GM23338 (cell line): ENCODE results near the gene SH2D6. TPM values are rescaled to one million over a fixed set of nuclear protein-coding genes. Genes with fewer than 3 reads are reported as not detected.

Source experiments
- ATAC-seq: fragments of 200-7000 bp; cut with Tn5 transposase; 3 replicates; pipeline ENCODE4 v1.9.1; 2020
- DNase-seq: peaks from one replicate; pipeline ENCODE4 v3.0.0-alpha.2; 2015; ENCODE audit warnings: low spot score
- H2AFZ ChIP-seq: fragments of 200-600 bp; sonication (generic); 2 replicates; pipeline ENCODE4 v1.8.0; 2016; ENCODE audit warnings: antibody characterized with exemption, mild to moderate bottlenecking, moderate library complexity
- H3F3A ChIP-seq: fragments of 200-600 bp; sonication (generic); replicated peaks from 2 replicates; pipeline ENCODE4 v1.8.0; 2017; ENCODE audit warnings: antibody characterized with exemption, mixed run types, low read depth
- H3K27ac ChIP-seq: fragments of 200-600 bp; sonication (generic); 2 replicates; pipeline ENCODE4 v1.6.1; 2016; ENCODE audit warnings: low read depth
- H3K27me3 ChIP-seq: fragments of 200-600 bp; sonication (generic); 2 replicates; pipeline ENCODE4 v1.8.0; 2016; ENCODE audit warnings: mild to moderate bottlenecking, mixed run types, moderate library complexity; ENCODE audit not compliant: insufficient read depth
- H3K36me3 ChIP-seq: fragments of 200-600 bp; sonication (generic); 2 replicates; pipeline ENCODE4 v1.8.0; 2016; ENCODE audit warnings: mild to moderate bottlenecking; ENCODE audit not compliant: insufficient read depth
- H3K4me1 ChIP-seq: fragments of 200-600 bp; sonication (generic); 2 replicates; pipeline ENCODE4 v1.8.0; 2016; ENCODE audit warnings: mild to moderate bottlenecking, moderate library complexity; ENCODE audit not compliant: insufficient read depth
- H3K4me2 ChIP-seq: fragments of 200-600 bp; sonication (generic); 2 replicates; pipeline ENCODE4 v1.7.1; 2017; ENCODE audit warnings: mixed run types
- H3K4me3 ChIP-seq: fragments of 200-600 bp; sonication (generic); 2 replicates; pipeline ENCODE4 v1.6.1; 2016; ENCODE audit warnings: mixed run types
- H3K79me2 ChIP-seq: fragments of 200-600 bp; sonication (generic); replicated peaks from 2 replicates; pipeline ENCODE4 v1.8.0; 2017; ENCODE audit warnings: mild to moderate bottlenecking; ENCODE audit not compliant: insufficient read depth
- H3K9me2 ChIP-seq: fragments of 200-600 bp; sonication (generic); 2 replicates; pipeline ENCODE4 v1.8.0; 2017; ENCODE audit not compliant: insufficient read depth
- H4K20me1 ChIP-seq: fragments of 200-600 bp; sonication (generic); replicated peaks from 2 replicates; pipeline ENCODE4 v1.8.0; 2017; ENCODE audit warnings: mild to moderate bottlenecking; ENCODE audit not compliant: insufficient read depth
- H3K27ac Mint-ChIP-seq: 2 replicates; pipeline ENCODE4 v1.8.0; 2020; ENCODE audit warnings: inconsistent platforms, mild to moderate bottlenecking, moderate library complexity, mixed read lengths
- H3K27me3 Mint-ChIP-seq: 3 replicates; pipeline ENCODE4 v1.8.0; 2022; ENCODE audit warnings: low read depth, mild to moderate bottlenecking, moderate library complexity, mixed read lengths, inconsistent platforms; ENCODE audit not compliant: insufficient read depth, poor library complexity
- H3K36me3 Mint-ChIP-seq: 3 replicates; pipeline ENCODE4 v1.8.0; 2021; ENCODE audit warnings: low read depth, mild to moderate bottlenecking, inconsistent platforms, moderate library complexity, mixed read lengths
- H3K4me1 Mint-ChIP-seq: 3 replicates; pipeline ENCODE4 v1.8.0; 2020; ENCODE audit warnings: mild to moderate bottlenecking, inconsistent platforms, mixed read lengths
- H3K4me3 Mint-ChIP-seq: 3 replicates; pipeline ENCODE4 v1.8.0; 2021; ENCODE audit warnings: moderate library complexity, mild to moderate bottlenecking, inconsistent platforms, mixed read lengths
- H3K9me3 Mint-ChIP-seq: 3 replicates; pipeline ENCODE4 v1.8.0; 2020; ENCODE audit warnings: moderate library complexity, mild to moderate bottlenecking, inconsistent platforms, mixed read lengths
- CREB1 ChIP-seq: fragments of 250-450 bp; sonication (Bioruptor Pico); IDR thresholded peaks from 2 replicates; pipeline ENCODE4 v1.5.0; 2020; ENCODE audit warnings: low read depth, mild to moderate bottlenecking, moderate library complexity
- EZH2 ChIP-seq: fragments of 200-600 bp; sonication (generic); IDR thresholded peaks from one replicate; pipeline ENCODE4 v1.8.0; 2017; ENCODE audit warnings: antibody characterized with exemption, mild to moderate bottlenecking, low read depth; ENCODE audit not compliant: unreplicated experiment
- EZH2phosphoT487 ChIP-seq: fragments of 200-600 bp; sonication (generic); IDR thresholded peaks from one replicate; pipeline ENCODE4 v1.8.1; 2018; ENCODE audit warnings: antibody characterized with exemption; ENCODE audit not compliant: unreplicated experiment
- JUNB ChIP-seq: IDR thresholded peaks from one replicate; pipeline ENCODE4 v1.6.1; 2016; ENCODE audit warnings: antibody characterized with exemption; ENCODE audit not compliant: unreplicated experiment
- NANOG ChIP-seq: IDR thresholded peaks from 2 replicates; pipeline ENCODE4 v1.6.1; 2016; ENCODE audit warnings: antibody characterized with exemption, borderline replicate concordance
- POLR2AphosphoS5 ChIP-seq: IDR thresholded peaks from 2 replicates; pipeline ENCODE4 v1.6.1; 2016; ENCODE audit warnings: antibody characterized with exemption, low read depth
- STAT1 ChIP-seq: IDR thresholded peaks from one replicate; pipeline ENCODE4 v1.6.1; 2016; ENCODE audit warnings: antibody characterized with exemption; ENCODE audit not compliant: unreplicated experiment
- ZNF114 ChIP-seq: fragments of 250-450 bp; sonication (Bioruptor Pico); IDR thresholded peaks from 2 replicates; pipeline ENCODE4 v1.5.0; 2020; ENCODE audit warnings: mild to moderate bottlenecking, moderate library complexity
- ZNF331 ChIP-seq: fragments of 250-450 bp; sonication (Bioruptor Pico); IDR thresholded peaks from 2 replicates; pipeline ENCODE4 v1.5.0; 2020; ENCODE audit warnings: low read depth, mild to moderate bottlenecking, moderate library complexity
- polyA plus RNA-seq: library from polyadenylated mRNA; unstranded; fragments of >200 nt; fragmentation: Nextera tagmentation; extraction: Ambion mirVana; gene quantifications from 2 replicates; pipeline ENCODE4 v1.2.1, GENCODE V29; 2016
- total RNA-seq: library from RNA; depleted of rRNA; stranded (reverse); fragments of >200 nt; shearing (Covaris generic); gene quantifications from 2 replicates; pipeline ENCODE4 v1.2.3, GENCODE V29; 2014
- TF ChIP-seq, protein P1 (sequence below): fragments of 250-450 bp; sonication (Bioruptor Pico); IDR thresholded peaks from 2 replicates; pipeline ENCODE4 v1.5.0; 2020; ENCODE audit warnings: mild to moderate bottlenecking, moderate library complexity
- TF ChIP-seq, protein P2 (sequence below): IDR thresholded peaks from 2 replicates; pipeline ENCODE4 v1.6.1; 2016; ENCODE audit warnings: antibody characterized with exemption
- TF ChIP-seq, protein P3 (sequence below): IDR thresholded peaks from one replicate; pipeline ENCODE4 v1.6.1; 2018; ENCODE audit warnings: antibody characterized with exemption; ENCODE audit not compliant: unreplicated experiment
- TF ChIP-seq, protein P4 (sequence below), 2 experiments: fragments of 200-600 bp in 1 of 2; sonication (generic) in 1 of 2; conservative IDR thresholded peaks; 2 replicates each; pipeline versions ENCODE4 v1.5.1 to v1.6.1; 2016 to 2017; ENCODE audit warnings: antibody characterized with exemption in 2 of 2, low read depth in 2 of 2, mild to moderate bottlenecking in 2 of 2, moderate library complexity in 1 of 2

The SH2D6 gene
- total and polyA plus RNA-seq, 2 experiments from 2014 or later, result 0.37 TPM; not detected in 1

DNA sequence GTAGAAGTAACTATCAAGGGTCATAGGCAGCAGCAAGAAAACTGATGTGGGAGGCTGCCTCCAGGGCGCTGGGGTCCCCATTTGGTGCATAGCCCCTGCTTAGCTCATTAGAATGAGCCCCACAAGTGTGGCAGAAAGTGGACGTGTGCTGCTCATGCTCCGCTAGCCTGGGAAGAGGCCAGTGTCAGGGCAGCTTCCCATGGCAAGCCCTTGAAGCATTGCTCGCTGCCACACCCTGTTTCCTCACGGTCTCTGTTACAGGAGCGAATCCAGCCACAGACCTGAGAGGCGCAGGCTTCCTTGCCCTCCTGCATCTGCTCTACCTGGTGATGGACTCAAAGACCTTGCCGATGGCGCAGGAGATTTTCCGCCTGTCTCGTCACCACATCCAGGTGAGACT lies 41.4 kb upstream of the SH2D6 start:
- Mint-ChIP-seq H3K27ac (no peak overlapping the region), H3K36me3 (peaks cover 43% of the 10 kb centered on the region), H3K9me3 (peaks cover 22% of the 10 kb centered on the region), H3K4me3 (no peak overlapping the region), H3K27me3 (peaks cover 4% of the 10 kb centered on the region), H3K4me1 (no peaks in the 10 kb centered on the region; the same call in 2 of the 3 replicates)
- ATAC-seq (no peak), DNase-seq (no peak)
- H4K20me1 ChIP-seq, result no peaks in the 10 kb centered on the region
- peaks cover 16% of the 10 kb centered on the region for H3K36me3 ChIP-seq
- no peak overlapping the region for H2AFZ ChIP-seq
- no peaks in the 10 kb centered on the region for H3K27me3 ChIP-seq
- no peaks in the 10 kb centered on the region for H3K4me1 ChIP-seq
- no peaks in the 10 kb centered on the region for H3F3A ChIP-seq
- no peak for TF ChIP-seq NANOG
- TF ChIP-seq POLR2AphosphoS5, result no peak
- no peak for TF ChIP-seq EZH2
- TF ChIP-seq EZH2phosphoT487, result no peak
- TF ChIP-seq, protein P1, sequence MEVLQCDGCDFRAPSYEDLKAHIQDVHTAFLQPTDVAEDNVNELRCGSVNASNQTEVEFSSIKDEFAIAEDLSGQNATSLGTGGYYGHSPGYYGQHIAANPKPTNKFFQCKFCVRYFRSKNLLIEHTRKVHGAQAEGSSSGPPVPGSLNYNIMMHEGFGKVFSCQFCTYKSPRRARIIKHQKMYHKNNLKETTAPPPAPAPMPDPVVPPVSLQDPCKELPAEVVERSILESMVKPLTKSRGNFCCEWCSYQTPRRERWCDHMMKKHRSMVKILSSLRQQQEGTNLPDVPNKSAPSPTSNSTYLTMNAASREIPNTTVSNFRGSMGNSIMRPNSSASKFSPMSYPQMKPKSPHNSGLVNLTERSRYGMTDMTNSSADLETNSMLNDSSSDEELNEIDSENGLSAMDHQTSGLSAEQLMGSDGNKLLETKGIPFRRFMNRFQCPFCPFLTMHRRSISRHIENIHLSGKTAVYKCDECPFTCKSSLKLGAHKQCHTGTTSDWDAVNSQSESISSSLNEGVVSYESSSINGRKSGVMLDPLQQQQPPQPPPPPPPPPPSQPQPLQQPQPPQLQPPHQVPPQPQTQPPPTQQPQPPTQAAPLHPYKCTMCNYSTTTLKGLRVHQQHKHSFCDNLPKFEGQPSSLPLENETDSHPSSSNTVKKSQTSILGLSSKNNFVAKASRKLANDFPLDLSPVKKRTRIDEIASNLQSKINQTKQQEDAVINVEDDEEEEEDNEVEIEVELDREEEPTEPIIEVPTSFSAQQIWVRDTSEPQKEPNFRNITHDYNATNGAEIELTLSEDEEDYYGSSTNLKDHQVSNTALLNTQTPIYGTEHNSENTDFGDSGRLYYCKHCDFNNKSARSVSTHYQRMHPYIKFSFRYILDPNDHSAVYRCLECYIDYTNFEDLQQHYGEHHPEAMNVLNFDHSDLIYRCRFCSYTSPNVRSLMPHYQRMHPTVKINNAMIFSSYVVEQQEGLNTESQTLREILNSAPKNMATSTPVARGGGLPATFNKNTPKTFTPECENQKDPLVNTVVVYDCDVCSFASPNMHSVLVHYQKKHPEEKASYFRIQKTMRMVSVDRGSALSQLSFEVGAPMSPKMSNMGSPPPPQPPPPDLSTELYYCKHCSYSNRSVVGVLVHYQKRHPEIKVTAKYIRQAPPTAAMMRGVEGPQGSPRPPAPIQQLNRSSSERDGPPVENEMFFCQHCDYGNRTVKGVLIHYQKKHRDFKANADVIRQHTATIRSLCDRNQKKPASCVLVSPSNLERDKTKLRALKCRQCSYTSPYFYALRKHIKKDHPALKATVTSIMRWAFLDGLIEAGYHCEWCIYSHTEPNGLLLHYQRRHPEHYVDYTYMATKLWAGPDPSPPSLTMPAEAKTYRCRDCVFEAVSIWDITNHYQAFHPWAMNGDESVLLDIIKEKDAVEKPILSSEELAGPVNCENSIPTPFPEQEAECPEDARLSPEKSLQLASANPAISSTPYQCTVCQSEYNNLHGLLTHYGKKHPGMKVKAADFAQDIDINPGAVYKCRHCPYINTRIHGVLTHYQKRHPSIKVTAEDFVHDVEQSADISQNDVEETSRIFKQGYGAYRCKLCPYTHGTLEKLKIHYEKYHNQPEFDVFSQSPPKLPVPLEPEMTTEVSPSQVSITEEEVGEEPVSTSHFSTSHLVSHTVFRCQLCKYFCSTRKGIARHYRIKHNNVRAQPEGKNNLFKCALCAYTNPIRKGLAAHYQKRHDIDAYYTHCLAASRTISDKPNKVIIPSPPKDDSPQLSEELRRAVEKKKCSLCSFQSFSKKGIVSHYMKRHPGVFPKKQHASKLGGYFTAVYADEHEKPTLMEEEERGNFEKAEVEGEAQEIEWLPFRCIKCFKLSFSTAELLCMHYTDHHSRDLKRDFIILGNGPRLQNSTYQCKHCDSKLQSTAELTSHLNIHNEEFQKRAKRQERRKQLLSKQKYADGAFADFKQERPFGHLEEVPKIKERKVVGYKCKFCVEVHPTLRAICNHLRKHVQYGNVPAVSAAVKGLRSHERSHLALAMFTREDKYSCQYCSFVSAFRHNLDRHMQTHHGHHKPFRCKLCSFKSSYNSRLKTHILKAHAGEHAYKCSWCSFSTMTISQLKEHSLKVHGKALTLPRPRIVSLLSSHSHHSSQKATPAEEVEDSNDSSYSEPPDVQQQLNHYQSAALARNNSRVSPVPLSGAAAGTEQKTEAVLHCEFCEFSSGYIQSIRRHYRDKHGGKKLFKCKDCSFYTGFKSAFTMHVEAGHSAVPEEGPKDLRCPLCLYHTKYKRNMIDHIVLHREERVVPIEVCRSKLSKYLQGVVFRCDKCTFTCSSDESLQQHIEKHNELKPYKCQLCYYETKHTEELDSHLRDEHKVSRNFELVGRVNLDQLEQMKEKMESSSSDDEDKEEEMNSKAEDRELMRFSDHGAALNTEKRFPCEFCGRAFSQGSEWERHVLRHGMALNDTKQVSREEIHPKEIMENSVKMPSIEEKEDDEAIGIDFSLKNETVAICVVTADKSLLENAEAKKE (CRISPR knock-in tag), result no peak
- no peak for TF ChIP-seq JUNB
- TF ChIP-seq ZNF331 (CRISPR knock-in tag), result no peak
- TF ChIP-seq, protein P2, sequence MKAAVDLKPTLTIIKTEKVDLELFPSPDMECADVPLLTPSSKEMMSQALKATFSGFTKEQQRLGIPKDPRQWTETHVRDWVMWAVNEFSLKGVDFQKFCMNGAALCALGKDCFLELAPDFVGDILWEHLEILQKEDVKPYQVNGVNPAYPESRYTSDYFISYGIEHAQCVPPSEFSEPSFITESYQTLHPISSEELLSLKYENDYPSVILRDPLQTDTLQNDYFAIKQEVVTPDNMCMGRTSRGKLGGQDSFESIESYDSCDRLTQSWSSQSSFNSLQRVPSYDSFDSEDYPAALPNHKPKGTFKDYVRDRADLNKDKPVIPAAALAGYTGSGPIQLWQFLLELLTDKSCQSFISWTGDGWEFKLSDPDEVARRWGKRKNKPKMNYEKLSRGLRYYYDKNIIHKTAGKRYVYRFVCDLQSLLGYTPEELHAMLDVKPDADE, result no peak
- TF ChIP-seq ZNF114 (CRISPR knock-in tag), result no peak
- TF ChIP-seq STAT1, result no peak
- TF ChIP-seq, protein P3, sequence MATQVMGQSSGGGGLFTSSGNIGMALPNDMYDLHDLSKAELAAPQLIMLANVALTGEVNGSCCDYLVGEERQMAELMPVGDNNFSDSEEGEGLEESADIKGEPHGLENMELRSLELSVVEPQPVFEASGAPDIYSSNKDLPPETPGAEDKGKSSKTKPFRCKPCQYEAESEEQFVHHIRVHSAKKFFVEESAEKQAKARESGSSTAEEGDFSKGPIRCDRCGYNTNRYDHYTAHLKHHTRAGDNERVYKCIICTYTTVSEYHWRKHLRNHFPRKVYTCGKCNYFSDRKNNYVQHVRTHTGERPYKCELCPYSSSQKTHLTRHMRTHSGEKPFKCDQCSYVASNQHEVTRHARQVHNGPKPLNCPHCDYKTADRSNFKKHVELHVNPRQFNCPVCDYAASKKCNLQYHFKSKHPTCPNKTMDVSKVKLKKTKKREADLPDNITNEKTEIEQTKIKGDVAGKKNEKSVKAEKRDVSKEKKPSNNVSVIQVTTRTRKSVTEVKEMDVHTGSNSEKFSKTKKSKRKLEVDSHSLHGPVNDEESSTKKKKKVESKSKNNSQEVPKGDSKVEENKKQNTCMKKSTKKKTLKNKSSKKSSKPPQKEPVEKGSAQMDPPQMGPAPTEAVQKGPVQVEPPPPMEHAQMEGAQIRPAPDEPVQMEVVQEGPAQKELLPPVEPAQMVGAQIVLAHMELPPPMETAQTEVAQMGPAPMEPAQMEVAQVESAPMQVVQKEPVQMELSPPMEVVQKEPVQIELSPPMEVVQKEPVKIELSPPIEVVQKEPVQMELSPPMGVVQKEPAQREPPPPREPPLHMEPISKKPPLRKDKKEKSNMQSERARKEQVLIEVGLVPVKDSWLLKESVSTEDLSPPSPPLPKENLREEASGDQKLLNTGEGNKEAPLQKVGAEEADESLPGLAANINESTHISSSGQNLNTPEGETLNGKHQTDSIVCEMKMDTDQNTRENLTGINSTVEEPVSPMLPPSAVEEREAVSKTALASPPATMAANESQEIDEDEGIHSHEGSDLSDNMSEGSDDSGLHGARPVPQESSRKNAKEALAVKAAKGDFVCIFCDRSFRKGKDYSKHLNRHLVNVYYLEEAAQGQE, result no peak
- TF ChIP-seq CREB1, result no peak
- TF ChIP-seq, protein P4, sequence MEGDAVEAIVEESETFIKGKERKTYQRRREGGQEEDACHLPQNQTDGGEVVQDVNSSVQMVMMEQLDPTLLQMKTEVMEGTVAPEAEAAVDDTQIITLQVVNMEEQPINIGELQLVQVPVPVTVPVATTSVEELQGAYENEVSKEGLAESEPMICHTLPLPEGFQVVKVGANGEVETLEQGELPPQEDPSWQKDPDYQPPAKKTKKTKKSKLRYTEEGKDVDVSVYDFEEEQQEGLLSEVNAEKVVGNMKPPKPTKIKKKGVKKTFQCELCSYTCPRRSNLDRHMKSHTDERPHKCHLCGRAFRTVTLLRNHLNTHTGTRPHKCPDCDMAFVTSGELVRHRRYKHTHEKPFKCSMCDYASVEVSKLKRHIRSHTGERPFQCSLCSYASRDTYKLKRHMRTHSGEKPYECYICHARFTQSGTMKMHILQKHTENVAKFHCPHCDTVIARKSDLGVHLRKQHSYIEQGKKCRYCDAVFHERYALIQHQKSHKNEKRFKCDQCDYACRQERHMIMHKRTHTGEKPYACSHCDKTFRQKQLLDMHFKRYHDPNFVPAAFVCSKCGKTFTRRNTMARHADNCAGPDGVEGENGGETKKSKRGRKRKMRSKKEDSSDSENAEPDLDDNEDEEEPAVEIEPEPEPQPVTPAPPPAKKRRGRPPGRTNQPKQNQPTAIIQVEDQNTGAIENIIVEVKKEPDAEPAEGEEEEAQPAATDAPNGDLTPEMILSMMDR (conservative IDR thresholded peaks at IDR 0.05; ENCODE audit: low read depth in 2 of 2), result no peak
- no peaks in the 10 kb centered on the region for H3K9me2 ChIP-seq
- no peak overlapping the region for H3K4me3 ChIP-seq
- no peaks in the 10 kb centered on the region for H3K79me2 ChIP-seq
- H3K27ac ChIP-seq, result no peak overlapping the region
- no peak overlapping the region for H3K4me2 ChIP-seq
